ENCODE measurements around the gene ITPKA. TPM values are rescaled to one million over a fixed set of nuclear protein-coding genes. Genes with fewer than 3 reads are reported as not detected.

The ITPKA gene
- 0.16 and 0.57 TPM in 2 replicates for total RNA-seq

DNA sequence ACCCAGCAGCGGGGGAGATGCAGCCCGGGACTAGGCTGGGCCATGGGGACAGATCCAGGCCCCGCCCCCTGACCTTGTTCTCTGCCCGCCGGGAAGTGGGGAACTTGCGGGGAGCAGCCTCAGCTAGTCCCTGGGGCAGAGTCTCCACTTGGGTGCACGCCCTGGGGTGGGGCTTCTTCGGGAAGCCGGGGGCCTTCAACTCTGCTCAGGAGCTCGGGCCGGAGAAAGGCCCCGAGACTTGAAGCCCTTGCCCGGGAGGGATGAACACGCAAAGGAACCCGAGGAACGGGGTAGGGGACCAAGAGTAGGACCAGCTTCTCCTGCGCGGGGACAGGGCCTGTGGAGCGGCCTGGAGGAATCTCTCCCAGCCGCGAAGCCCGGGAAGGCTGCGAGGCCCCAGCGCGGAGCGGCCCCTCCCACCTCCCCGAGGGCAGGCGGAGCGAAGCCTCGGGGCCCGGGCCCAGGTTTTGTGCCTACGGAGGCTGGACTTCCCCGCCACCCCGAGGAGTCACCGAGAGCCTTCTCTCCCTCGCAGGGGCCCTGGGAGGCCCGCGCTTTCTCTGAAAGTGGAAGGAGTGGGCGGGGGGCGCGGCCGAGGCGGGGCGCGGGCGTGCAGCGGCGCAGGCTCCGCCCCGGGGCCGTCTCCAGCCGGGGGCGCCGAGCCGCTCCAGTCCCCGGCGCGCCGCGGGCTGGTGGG lies at the start of gene ITPKA:
Gene ITPKA, plus strand, starts transcription at position 670 of the 697 bp plus-strand sequence. CDS start 54 bp downstream, outside the sequence.

DNA sequence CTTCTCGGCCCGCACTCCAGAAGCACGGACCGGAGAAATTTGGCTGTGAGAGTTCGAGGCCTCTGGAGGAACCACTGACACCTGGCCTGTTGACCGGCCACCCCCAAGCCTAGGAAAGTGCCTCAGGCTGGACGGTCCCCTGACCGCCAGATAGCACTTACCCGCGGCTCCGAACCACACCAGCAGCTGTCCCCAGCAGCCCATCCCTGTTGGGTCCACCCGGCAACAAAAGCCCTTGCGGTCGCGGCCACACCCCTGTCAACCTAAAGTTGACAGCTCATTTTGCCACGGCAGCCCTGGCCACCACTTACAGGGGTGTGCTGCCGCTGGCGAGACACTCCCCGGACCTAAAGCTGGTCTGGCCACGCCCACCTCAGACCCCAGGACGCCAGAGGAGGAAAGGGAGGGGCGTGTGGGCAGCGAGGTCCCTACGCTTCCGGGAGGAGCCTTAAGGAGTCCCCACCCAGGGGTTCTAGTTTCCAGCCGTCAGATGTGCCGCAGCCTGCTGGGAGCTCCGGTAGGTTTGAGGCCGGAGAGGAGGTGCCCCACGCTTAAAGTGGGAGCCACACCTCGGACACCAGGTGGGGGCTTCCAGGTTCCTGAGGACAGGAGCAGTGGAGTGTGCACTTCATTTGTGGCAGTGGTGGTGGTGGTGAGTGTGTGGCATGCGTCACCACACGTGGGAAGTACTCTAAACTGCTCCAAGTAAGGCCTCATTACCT lies 20.0 kb downstream of the ITPKA start, which contains the start of gene LTK:
Gene LTK, minus strand, starts transcription at position 322 of the 722 bp plus-strand sequence. Its CDS starts 118 bp downstream, at position 204.

Other genes with a start within 250 kb of the ITPKA start
- gene OIP5, start 161.3 kb upstream of the ITPKA start, total RNA-seq, result 4.4 and 5.3 TPM in 2 replicates
- 56.8 and 69.5 TPM in 2 replicates for gene NUSAP1, start 161.0 kb upstream of the ITPKA start, total RNA-seq
- 17.0 and 20.3 TPM in 2 replicates for gene NDUFAF1, start 91.4 kb upstream of the ITPKA start, total RNA-seq
- 11.5 and 20.3 TPM in 2 replicates for gene RTF1, start 76.8 kb upstream of the ITPKA start, total RNA-seq
- under 0.01 and 0.06 TPM in 2 replicates for gene LTK, start 20.0 kb downstream of the ITPKA start, total RNA-seq
- gene RPAP1, start 50.4 kb downstream of the ITPKA start, total RNA-seq, result 13.0 and 24.5 TPM in 2 replicates
- gene TYRO3, start 65.3 kb downstream of the ITPKA start, total RNA-seq, result 6.8 and 7.0 TPM in 2 replicates
- 19.3 and 67.4 TPM in 2 replicates for gene MGA, start 166.5 kb downstream of the ITPKA start, total RNA-seq